Measurements from ENCODE around the gene CWF19L2. TPM values are rescaled to one million over a fixed set of nuclear protein-coding genes. Genes with fewer than 3 reads are reported as not detected.
"Not testable (repeated sequence)": the region's sequence is repeated elsewhere in the genome, so short reads cannot be mapped to it uniquely, and the experiment has no call there.

Gene CWF19L2
- total RNA-seq, 4 donors from 2014 or later = 6.9 to 36.4 (median 13.0) TPM

DNA sequence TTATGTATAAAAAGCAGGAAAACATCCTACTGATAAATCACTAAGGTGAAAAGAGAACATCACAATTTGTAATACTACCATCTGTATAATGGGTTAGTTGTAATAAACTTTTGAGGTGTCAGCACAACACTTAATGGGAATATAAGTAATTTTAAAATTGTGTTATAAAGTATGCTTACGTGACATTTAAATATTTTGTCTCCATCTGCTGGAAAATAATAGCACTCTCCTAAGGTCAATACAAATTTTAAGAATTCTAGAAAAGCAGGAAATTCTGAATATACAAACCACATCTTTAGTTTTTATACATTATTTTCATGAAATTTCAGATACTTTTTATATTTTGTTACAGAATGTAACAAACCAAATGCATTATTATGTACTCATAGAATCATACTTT, 19.5 kb downstream of the CWF19L2 start:
- H3K36me3 ChIP-seq = peaks cover 36% of the 10 kb centered on the region
- no peak overlapping the region for H3K27ac ChIP-seq
- no peaks in the 10 kb centered on the region for H3K9me3 ChIP-seq
- no peaks in the 10 kb centered on the region for H3K27me3 ChIP-seq
- no peak for TF ChIP-seq POLR2A (IDR thresholded peaks at IDR 0.05)
- TF ChIP-seq, protein P1, sequence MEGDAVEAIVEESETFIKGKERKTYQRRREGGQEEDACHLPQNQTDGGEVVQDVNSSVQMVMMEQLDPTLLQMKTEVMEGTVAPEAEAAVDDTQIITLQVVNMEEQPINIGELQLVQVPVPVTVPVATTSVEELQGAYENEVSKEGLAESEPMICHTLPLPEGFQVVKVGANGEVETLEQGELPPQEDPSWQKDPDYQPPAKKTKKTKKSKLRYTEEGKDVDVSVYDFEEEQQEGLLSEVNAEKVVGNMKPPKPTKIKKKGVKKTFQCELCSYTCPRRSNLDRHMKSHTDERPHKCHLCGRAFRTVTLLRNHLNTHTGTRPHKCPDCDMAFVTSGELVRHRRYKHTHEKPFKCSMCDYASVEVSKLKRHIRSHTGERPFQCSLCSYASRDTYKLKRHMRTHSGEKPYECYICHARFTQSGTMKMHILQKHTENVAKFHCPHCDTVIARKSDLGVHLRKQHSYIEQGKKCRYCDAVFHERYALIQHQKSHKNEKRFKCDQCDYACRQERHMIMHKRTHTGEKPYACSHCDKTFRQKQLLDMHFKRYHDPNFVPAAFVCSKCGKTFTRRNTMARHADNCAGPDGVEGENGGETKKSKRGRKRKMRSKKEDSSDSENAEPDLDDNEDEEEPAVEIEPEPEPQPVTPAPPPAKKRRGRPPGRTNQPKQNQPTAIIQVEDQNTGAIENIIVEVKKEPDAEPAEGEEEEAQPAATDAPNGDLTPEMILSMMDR (IDR thresholded peaks at IDR 0.05) = no peak
- no peak for TF ChIP-seq EP300 (IDR thresholded peaks at IDR 0.05)
- TF ChIP-seq POLR2AphosphoS5 (IDR thresholded peaks at IDR 0.05) = no peak
- H3K4me3 ChIP-seq = no peak overlapping the region
- WGBS = 98% methylated on average over 1 of the region's 1 CpG
- DNase-seq (ENCODE audit: low spot score in 2 of 2) = no peak
- H3K4me1 ChIP-seq = no peaks in the 10 kb centered on the region

DNA sequence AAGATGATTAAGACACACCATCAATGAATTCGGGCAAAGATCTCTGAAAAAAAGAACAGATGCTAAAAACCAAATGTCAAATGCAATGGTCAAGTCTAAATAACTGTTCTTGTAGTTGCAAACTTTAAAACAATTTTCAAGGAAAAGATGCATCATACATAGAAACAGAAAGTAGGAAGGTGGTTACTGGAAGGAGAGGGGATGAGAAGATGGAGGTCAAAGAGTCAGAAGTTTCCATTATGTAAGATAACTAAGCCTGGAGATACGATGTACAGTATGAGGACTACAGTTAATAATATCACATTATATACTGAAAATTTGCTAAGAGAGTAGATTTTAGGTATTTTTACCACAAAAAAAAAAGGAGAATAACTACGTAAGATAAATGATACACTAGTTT, 27.1 kb downstream of the CWF19L2 start:
- Histone ChIP-seq H3K4me3 (no peak overlapping the region), H3K4me1 (no peaks in the 10 kb centered on the region), H3K27me3 (no peaks in the 10 kb centered on the region), H3K9me3 (no peaks in the 10 kb centered on the region), H3K27ac (no peak overlapping the region), H3K36me3 (peaks cover 28% of the 10 kb centered on the region)
- TF ChIP-seq POLR2A (IDR thresholded peaks at IDR 0.05) = no peak
- TF ChIP-seq EP300 (IDR thresholded peaks at IDR 0.05) = no peak
- DNase-seq (ENCODE audit: low spot score in 2 of 2) = no peak
- WGBS = 95% methylated on average over 3 of the region's 3 CpGs

DNA sequence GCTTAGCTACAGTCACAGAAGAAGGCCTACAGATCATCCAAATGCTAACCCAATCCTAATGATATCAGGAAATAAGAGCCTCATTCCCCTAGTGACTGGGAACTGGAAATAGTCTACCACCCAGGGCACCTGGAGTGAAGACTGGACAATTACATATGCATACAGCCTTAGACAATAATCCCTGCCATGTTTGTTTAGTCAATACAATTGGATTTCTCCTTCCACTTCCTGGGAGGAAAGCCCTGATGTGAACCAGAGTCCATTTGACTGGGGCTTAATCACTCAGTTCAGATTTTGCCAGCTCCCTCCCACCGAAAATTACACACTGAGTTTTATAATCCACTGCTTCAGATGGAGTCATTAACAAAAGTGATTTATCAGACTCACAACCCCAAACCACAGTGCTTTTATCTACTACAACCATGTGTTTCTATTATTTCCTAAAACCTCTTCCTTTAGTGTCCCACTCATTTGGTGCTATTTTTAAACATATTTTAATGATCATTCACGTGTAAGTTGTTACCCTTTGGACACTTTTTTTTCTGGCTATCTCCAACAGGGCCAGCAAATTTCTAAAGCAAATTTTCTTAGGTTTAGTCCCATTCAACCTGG, 29.9 kb downstream of the CWF19L2 start:
- no peak overlapping the region for H3K27ac ChIP-seq
- no peaks in the 10 kb centered on the region for H3K4me1 ChIP-seq
- 60% methylated on average over 2 of the region's 2 CpGs for WGBS
- no peaks in the 10 kb centered on the region for H3K9me3 ChIP-seq
- no peaks in the 10 kb centered on the region for H3K27me3 ChIP-seq
- TF ChIP-seq, protein P1 (IDR thresholded peaks at IDR 0.05) = no peak
- no peak for TF ChIP-seq POLR2AphosphoS5 (IDR thresholded peaks at IDR 0.05)
- TF ChIP-seq POLR2A (IDR thresholded peaks at IDR 0.05) = no peak
- TF ChIP-seq EP300 (IDR thresholded peaks at IDR 0.05) = no peak
- no peak for DNase-seq (ENCODE audit: low spot score in 2 of 2)
- H3K4me3 ChIP-seq = no peak overlapping the region
- peaks cover 29% of the 10 kb centered on the region for H3K36me3 ChIP-seq

DNA sequence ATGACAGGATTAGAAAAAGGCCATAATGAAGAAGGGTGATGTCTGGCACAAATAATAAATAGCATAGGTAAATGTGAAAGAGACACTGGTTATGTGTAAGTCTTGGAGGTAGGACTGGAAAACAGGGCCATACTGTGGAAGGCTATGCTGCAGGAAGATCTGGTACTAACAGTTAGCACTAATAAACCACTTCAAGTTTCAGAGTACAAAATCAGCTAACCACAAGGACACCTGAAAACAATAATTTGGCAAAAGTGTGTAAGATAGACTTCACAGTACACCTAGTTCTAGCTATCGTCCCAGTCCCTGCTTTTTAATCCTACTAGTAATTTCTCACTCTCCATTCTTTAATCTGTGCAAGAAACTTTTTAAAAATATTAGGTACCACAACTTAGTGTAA, 44.3 kb downstream of the CWF19L2 start:
- TF ChIP-seq POLR2AphosphoS5 (IDR thresholded peaks at IDR 0.05) = no peak
- no peak for TF ChIP-seq POLR2A (IDR thresholded peaks at IDR 0.05)
- TF ChIP-seq, protein P1 (IDR thresholded peaks at IDR 0.05) = no peak
- TF ChIP-seq EP300 (IDR thresholded peaks at IDR 0.05) = no peak
- Histone ChIP-seq H3K27ac (no peak overlapping the region), H3K27me3 (no peaks in the 10 kb centered on the region), H3K9me3 (no peaks in the 10 kb centered on the region), H3K4me1 (no peaks in the 10 kb centered on the region), H3K4me3 (no peak overlapping the region), H3K36me3 (peaks cover 41% of the 10 kb centered on the region)
- no peak for DNase-seq (ENCODE audit: low spot score in 2 of 2)
- WGBS = 90% methylated on average over 1 of the region's 1 CpG

DNA sequence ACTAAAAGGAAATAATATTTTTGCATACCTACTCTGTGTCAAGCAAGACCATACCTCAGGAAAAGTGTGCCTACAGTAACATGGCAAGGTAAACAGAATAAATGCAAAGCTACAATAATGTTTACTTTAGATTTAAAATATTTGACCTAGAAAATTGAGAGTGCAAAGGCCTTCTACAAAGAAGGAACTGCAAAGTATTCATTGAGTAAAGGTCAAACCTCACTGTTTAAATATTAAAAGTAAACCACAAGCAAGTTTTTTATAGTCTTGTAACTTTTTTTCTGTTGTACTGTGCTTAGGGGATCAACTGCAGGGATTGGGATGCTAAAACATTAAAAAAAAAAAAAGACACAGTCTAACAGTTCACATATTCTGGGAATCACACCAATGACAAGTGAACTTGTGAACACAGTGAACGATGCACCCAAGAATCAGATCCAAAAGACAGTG, 48.8 kb downstream of the CWF19L2 start:
- no peak overlapping the region for H3K4me3 ChIP-seq
- no peak for DNase-seq (ENCODE audit: low spot score in 2 of 2)
- TF ChIP-seq EP300 (IDR thresholded peaks at IDR 0.05) (no peak), POLR2A (IDR thresholded peaks at IDR 0.05) (no peak), POLR2AphosphoS5 (IDR thresholded peaks at IDR 0.05) (no peak)
- TF ChIP-seq, protein P1 (IDR thresholded peaks at IDR 0.05) = no peak
- peaks cover 18% of the 10 kb centered on the region for H3K36me3 ChIP-seq
- 89% methylated on average over 1 of the region's 1 CpG for WGBS
- H3K4me1 ChIP-seq = no peaks in the 10 kb centered on the region
- H3K9me3 ChIP-seq = no peaks in the 10 kb centered on the region
- no peak overlapping the region for H3K27ac ChIP-seq
- H3K27me3 ChIP-seq = no peaks in the 10 kb centered on the region

DNA sequence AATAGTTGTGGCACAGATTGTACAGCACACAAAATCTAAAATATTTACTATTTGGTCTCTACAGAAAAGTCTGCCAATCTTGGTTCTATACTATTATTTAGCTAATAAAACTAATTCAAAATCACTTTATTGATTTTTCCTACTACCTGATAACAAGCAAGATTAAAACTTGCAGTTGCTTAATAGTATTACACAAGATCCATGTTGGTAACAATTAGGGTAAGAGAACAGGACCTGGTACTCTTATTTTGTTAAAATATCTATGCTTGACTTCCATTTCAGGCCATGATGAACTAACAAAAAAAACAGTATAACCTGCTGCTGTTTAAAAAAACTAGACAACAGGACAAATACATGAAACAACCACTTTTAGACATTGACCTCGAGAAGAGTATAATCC, 52.4 kb downstream of the CWF19L2 start:
- Histone ChIP-seq H3K27me3 (no peaks in the 10 kb centered on the region), H3K27ac (no peak overlapping the region), H3K4me1 (no peaks in the 10 kb centered on the region), H3K4me3 (no peak overlapping the region), H3K36me3 (no peaks in the 10 kb centered on the region), H3K9me3 (no peaks in the 10 kb centered on the region)
- WGBS = 91% methylated on average over 1 of the region's 1 CpG
- DNase-seq (ENCODE audit: low spot score in 2 of 2) = no peak
- no peak for TF ChIP-seq POLR2AphosphoS5 (IDR thresholded peaks at IDR 0.05)
- no peak for TF ChIP-seq EP300 (IDR thresholded peaks at IDR 0.05)

DNA sequence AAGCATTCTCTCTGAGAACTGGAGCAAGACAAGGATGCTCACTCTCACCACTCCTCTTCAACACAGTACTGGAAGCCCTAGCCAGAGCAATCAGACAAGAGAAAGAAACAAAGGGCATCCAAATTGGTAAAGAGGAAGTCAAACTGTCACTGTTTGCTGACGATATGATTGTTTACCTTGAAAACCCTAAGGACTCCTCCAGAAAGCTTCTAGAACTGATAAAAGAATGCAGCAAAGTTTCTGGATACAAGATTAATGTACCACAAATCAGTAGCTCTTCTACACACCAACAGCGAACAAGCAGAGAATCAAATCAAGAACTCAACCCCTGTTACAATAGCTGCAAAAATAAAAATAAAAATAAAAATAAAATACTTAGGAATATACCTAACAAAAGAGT, 56.5 kb downstream of the CWF19L2 start:
- H3K4me3 ChIP-seq; H3K9me3 ChIP-seq; H3K27ac ChIP-seq; H3K36me3 ChIP-seq; DNase-seq (ENCODE audit: low spot score in 2 of 2); H3K4me1 ChIP-seq; H3K27me3 ChIP-seq: not testable (repeated sequence)
- 93% methylated on average over 2 of the region's 2 CpGs for WGBS

Data from suprapubic skin (tissue), 4 donors.